Gastrocnemius medialis (tissue), 4 donors: ENCODE measurements around the gene SLC24A4. TPM values are rescaled to one million over a fixed set of nuclear protein-coding genes. Genes with fewer than 3 reads are reported as not detected.

Experiments
- ATAC-seq, 2 donors: fragments of 150-250 bp; one replicate each; pipeline ENCODE4 v1.9.1; 2016
- DNase-seq, 2 donors: peaks; one replicate each; pipeline ENCODE4 v3.0.0-alpha.2; 2019
- H3K27ac ChIP-seq, 4 donors: fragments of 200-600 bp; sonication (generic); 1 replicate in 1 of 4; 2 replicates in 3 of 4; pipeline ENCODE4 v1.5.1; 2016 to 2018; ENCODE audit warnings: mild to moderate bottlenecking in 2 of 4, moderate library complexity in 1 of 4
- H3K27me3 ChIP-seq, 3 donors: fragments of 200-600 bp; sonication (generic) in 2 of 3; 1 replicate in 1 of 3; 2 replicates in 2 of 3; pipeline versions ENCODE4 v1.5.1 to v1.6.0; 2016 to 2019; ENCODE audit warnings: mild to moderate bottlenecking in 1 of 3, moderate library complexity in 1 of 3
- H3K36me3 ChIP-seq, 2 donors: fragments of 200-600 bp; sonication (generic) in 1 of 2; one replicate each; pipeline ENCODE4 v1.5.1; 2017 to 2018
- H3K4me1 ChIP-seq, 2 donors: fragments of 200-600 bp; sonication (generic) in 1 of 2; one replicate each; pipeline ENCODE4 v1.5.1; 2016 to 2017; ENCODE audit warnings: mild to moderate bottlenecking in 2 of 2
- H3K4me3 ChIP-seq, 4 donors: fragments of 200-600 bp; sonication (generic) in 3 of 4; 1 replicate in 1 of 4; 2 replicates in 3 of 4; pipeline ENCODE4 v1.5.1; 2016 to 2019; ENCODE audit warnings: mild to moderate bottlenecking in 2 of 4
- H3K9me3 ChIP-seq, 3 donors: fragments of 200-600 bp; sonication (generic) in 2 of 3; 1 replicate in 1 of 3; 2 replicates in 2 of 3; pipeline ENCODE4 v1.5.1; 2016 to 2019
- POLR2A ChIP-seq, 2 donors: fragments of 450-650 bp; IDR thresholded peaks; one replicate each; pipeline ENCODE4 v1.6.1; 2017; ENCODE audit warnings: antibody characterized with exemption in 2 of 2, mild to moderate bottlenecking in 2 of 2, moderate library complexity in 2 of 2
- in situ Hi-C, 4 donors: fragments of 200-750 bp; cut with MboI; loops; one replicate each; pipeline versions ENCODE4 v1.15.0 to v1.8.0; 2017; ENCODE audit warnings: low sequenced_read_pairs in 4 of 4
- intact Hi-C: fragments of 100-400 bp; cut with DNase I; formaldehyde crosslinking; loops from one replicate; pipeline ENCODE4 v1.15.1; 2023; ENCODE audit warnings: low total_unique reads
- total RNA-seq, 4 donors: library from RNA; depleted of rRNA; stranded (reverse); fragments of >200 nt; gene quantifications; one replicate each; pipeline versions ENCODE4 v1.1.0 to v1.2.3, GENCODE V29; 2016
- TF ChIP-seq, protein P1 (sequence below), 5 experiments: fragments of 450-650 bp in 3 of 5; fragments of 200-600 bp in 2 of 5; sonication (generic) in 2 of 5; IDR thresholded peaks in 4 of 5; conservative IDR thresholded peaks in 1 of 5; 1 replicate in 4 of 5; 2 replicates in 1 of 5; pipeline ENCODE4 v1.5.1; 2016 to 2019; ENCODE audit warnings: antibody characterized with exemption in 5 of 5, mild to moderate bottlenecking in 3 of 5, moderate library complexity in 3 of 5

Gene SLC24A4
- total RNA-seq, 4 donors from 2014 or later, result 0.07 to 0.76 (median 0.50) TPM

DNA sequence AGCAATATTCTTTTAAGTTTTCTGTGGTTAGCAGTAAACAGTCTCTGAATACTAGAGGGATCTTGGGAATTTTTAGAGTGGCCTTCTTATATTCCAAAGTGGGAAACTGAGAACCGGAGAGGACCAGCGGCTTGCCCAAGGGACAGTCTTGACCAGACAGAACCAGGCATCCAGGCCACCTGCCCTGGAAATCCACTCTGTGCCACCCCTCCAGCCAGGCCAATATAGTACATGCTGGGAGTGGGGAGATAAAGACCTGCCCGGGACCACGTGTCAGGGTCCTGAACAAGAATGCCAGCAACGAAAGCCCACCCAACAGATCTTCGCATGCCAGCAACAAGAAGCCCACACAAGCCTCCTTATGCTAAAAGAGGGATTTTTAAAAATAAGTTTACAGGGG lies 141.2 kb downstream of the SLC24A4 start:
- DNase-seq (no peak), ATAC-seq (no peak)
- Histone ChIP-seq H3K9me3 (no peaks in the 10 kb centered on the region), H3K36me3 (no peaks in the 10 kb centered on the region), H3K27ac (no peak overlapping the region), H3K4me3 (no peak overlapping the region), H3K4me1 (peaks cover 0 to 16% of the 10 kb centered on the region in 2 donors), H3K27me3 (no peaks in the 10 kb centered on the region)
- in situ Hi-C loops, result no loop called here
- TF ChIP-seq, protein P1, sequence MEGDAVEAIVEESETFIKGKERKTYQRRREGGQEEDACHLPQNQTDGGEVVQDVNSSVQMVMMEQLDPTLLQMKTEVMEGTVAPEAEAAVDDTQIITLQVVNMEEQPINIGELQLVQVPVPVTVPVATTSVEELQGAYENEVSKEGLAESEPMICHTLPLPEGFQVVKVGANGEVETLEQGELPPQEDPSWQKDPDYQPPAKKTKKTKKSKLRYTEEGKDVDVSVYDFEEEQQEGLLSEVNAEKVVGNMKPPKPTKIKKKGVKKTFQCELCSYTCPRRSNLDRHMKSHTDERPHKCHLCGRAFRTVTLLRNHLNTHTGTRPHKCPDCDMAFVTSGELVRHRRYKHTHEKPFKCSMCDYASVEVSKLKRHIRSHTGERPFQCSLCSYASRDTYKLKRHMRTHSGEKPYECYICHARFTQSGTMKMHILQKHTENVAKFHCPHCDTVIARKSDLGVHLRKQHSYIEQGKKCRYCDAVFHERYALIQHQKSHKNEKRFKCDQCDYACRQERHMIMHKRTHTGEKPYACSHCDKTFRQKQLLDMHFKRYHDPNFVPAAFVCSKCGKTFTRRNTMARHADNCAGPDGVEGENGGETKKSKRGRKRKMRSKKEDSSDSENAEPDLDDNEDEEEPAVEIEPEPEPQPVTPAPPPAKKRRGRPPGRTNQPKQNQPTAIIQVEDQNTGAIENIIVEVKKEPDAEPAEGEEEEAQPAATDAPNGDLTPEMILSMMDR (IDR thresholded peaks at IDR 0.05 in 4 of 5, conservative IDR thresholded peaks at IDR 0.05 in 1 of 5), result no peak
- TF ChIP-seq POLR2A (IDR thresholded peaks at IDR 0.05), result no peak
- intact Hi-C loops, result no loop called here

DNA sequence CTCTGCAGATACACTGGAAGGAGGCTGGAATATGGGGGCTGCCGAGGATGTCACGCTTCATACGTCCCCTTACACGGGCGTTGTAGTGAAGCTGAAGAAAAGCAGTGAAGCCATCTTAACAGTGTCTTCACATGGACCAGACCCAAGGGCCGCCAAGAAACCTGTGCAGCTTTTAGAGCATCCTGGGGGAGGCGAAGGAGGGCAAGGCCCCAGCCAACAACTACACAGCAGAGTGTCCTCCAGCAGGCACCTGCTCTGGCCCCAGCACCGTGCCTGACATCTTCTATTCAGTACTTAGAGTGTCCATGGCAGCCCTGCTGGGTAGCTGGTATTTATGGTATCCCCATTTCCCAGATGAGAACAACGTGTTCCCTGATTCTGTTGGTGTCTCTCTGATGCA lies 141.8 kb downstream of the SLC24A4 start:
- Histone ChIP-seq H3K4me1 (peaks cover 0 to 16% of the 10 kb centered on the region in 2 donors), H3K36me3 (no peaks in the 10 kb centered on the region), H3K27me3 (no peaks in the 10 kb centered on the region), H3K27ac (no peak overlapping the region), H3K4me3 (no peak overlapping the region), H3K9me3 (no peaks in the 10 kb centered on the region)
- in situ Hi-C loops (no loop called here), intact Hi-C loops (no loop called here)
- no peak for TF ChIP-seq POLR2A (IDR thresholded peaks at IDR 0.05)
- TF ChIP-seq, protein P1 (IDR thresholded peaks at IDR 0.05 in 4 of 5, conservative IDR thresholded peaks at IDR 0.05 in 1 of 5), result no peak
- ATAC-seq (no peak), DNase-seq (no peak)

DNA sequence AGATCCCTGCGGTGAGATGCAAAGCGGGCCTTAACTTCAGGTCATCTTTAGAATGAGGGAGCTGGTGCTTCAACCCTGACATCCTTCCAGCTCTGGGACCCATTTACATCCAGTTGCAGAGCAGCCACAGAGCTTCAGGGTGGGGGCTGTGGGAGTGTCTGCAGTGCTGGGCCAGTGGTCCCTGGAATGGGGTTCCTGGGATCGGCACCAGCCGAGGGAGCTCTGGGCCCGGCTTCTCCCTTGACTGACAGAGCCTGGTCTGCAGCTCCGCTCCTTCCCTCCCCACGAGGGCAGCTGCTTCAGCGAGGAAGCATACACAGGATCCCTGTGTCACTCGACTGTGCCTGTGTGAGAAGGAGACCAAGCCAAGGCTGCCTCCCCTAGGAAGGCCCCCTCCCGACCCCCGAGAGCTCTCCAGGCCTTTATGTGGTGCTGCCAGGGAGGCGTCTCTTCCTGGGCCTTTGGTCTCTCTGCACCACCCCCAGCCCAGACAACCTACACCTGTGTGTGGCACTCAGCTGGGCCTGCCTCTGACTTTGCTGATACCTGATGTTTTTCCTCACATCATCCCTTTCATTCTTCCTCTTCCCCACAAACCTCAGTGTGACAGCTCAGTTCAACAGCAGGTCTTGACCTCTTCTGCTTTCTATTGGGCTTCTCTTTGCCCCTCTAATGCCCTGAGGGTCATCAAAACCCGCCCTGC lies 142.5 kb downstream of the SLC24A4 start:
- Histone ChIP-seq H3K36me3 (no peaks in the 10 kb centered on the region), H3K4me3 (no peak overlapping the region), H3K9me3 (no peaks in the 10 kb centered on the region), H3K27me3 (no peaks in the 10 kb centered on the region), H3K27ac (no peak overlapping the region), H3K4me1 (peaks cover 0 to 13% of the 10 kb centered on the region in 2 donors)
- in situ Hi-C loops (no loop called here), intact Hi-C loops (no loop called here)
- DNase-seq (no peak), ATAC-seq (no peak)
- TF ChIP-seq, protein P1 (IDR thresholded peaks at IDR 0.05 in 4 of 5, conservative IDR thresholded peaks at IDR 0.05 in 1 of 5), result no peak
- TF ChIP-seq POLR2A (IDR thresholded peaks at IDR 0.05), result no peak

DNA sequence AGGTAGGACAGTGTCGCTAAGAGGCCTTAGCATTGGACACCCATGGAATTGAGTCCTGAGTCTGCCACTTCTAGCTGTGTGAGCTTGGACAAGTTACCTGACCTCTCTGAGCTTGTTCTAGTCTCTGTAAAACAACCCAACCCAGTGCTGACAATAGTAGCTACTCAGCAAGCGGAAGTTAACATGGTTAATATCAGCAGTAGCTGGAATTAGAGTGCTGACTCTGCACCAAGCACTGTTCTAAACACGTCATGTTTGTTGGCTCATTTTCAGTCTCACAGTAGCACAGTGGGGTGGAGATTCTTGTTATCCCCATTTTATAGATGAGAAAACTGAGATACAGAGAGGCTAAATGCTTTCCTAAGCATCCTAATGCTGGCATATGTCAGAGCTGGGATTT lies 143.1 kb downstream of the SLC24A4 start:
- peaks cover 0 to 10% of the 10 kb centered on the region in 2 donors for H3K4me1 ChIP-seq
- no peaks in the 10 kb centered on the region for H3K27me3 ChIP-seq
- intact Hi-C loops (no loop called here), in situ Hi-C loops (no loop called here)
- TF ChIP-seq, protein P1 (IDR thresholded peaks at IDR 0.05 in 4 of 5, conservative IDR thresholded peaks at IDR 0.05 in 1 of 5), result no peak
- no peak for TF ChIP-seq POLR2A (IDR thresholded peaks at IDR 0.05)
- ATAC-seq (no peak), DNase-seq (no peak)
- no peak overlapping the region for H3K27ac ChIP-seq
- H3K9me3 ChIP-seq, result no peaks in the 10 kb centered on the region
- no peaks in the 10 kb centered on the region for H3K36me3 ChIP-seq
- no peak overlapping the region for H3K4me3 ChIP-seq

DNA sequence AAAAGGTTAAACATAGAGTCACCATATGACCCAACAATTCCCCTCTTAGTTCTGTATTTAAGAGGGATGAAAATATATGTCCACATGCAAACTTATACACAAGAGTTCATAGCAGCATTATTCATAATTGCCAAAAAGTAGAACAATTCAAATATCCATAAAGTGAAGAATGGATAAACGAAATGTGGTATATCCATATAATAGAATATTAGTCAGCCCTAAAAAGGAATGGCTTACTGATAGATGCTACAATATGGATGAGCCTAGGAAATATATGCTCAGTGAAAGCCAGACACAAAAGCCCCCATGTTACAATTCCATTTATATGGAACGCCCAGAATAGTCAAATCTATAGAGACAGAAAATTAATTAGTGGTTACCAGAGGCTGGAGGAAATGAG lies 146.6 kb downstream of the SLC24A4 start:
- Histone ChIP-seq H3K27ac (no peak overlapping the region), H3K4me1 (no peaks in the 10 kb centered on the region), H3K4me3 (no peak overlapping the region), H3K36me3 (no peaks in the 10 kb centered on the region), H3K9me3 (no peaks in the 10 kb centered on the region), H3K27me3 (no peaks in the 10 kb centered on the region)
- DNase-seq, result no peak
- no peak for ATAC-seq
- no peak for TF ChIP-seq POLR2A (IDR thresholded peaks at IDR 0.05)
- TF ChIP-seq, protein P1 (IDR thresholded peaks at IDR 0.05 in 4 of 5, conservative IDR thresholded peaks at IDR 0.05 in 1 of 5), result no peak
- in situ Hi-C loops (no loop called here), intact Hi-C loops (no loop called here)
